AML-193 (cell line): ENCODE data around the gene WNT4.

Source experiments
- DNase-seq, 2 experiments: peaks; one replicate each; lab custom pipeline; 2025; lab: John Stamatoyannopoulos, UW

The WNT4 gene

GRCh38 chr1:22143065-22144033 lies at the start of gene WNT4:
Gene WNT4 (minus strand): TSS chr1:22143097. CDS start chr1:22142922, 175 bp downstream.
- DNase-seq: no peak

- DNase-seq: no peak
These were observed 47.8 kb upstream of the WNT4 start for GRCh38 chr1:22190731-22191130.

GRCh38 chr1:22190251-22190650 lies 47.4 kb upstream of the WNT4 start:
- no peak for DNase-seq

- no peak for DNase-seq
These were observed 46.7 kb upstream of the WNT4 start for GRCh38 chr1:22189619-22190018.

GRCh38 chr1:22188914-22189313 lies 46.0 kb upstream of the WNT4 start:
- DNase-seq: no peak

- no peak for DNase-seq
These were observed 45.5 kb upstream of the WNT4 start for GRCh38 chr1:22188436-22188835.

- no peak for DNase-seq
These were observed 43.4 kb upstream of the WNT4 start for GRCh38 chr1:22186311-22186710.

- DNase-seq: no peak
These were observed 42.2 kb upstream of the WNT4 start for GRCh38 chr1:22184892-22185612.

GRCh38 chr1:22184454-22184853 lies 41.6 kb upstream of the WNT4 start:
- DNase-seq: no peak

- DNase-seq: no peak
These were observed 39.8 kb upstream of the WNT4 start for GRCh38 chr1:22182715-22183114.

- DNase-seq: no peak
These were observed 36.4 kb upstream of the WNT4 start for GRCh38 chr1:22179197-22179803.

- DNase-seq: no peak
These were observed 34.6 kb upstream of the WNT4 start for GRCh38 chr1:22177354-22178003.

- DNase-seq: no peak
These were observed 33.4 kb upstream of the WNT4 start for GRCh38 chr1:22176258-22176657.

- no peak for DNase-seq
These were observed 31.7 kb upstream of the WNT4 start for GRCh38 chr1:22174446-22175220.

- DNase-seq: no peak
These were observed 29.2 kb upstream of the WNT4 start for GRCh38 chr1:22171951-22172715.

GRCh38 chr1:22169816-22170215 lies 26.9 kb upstream of the WNT4 start:
- DNase-seq: no peak

- DNase-seq: no peak
These were observed 25.6 kb upstream of the WNT4 start for GRCh38 chr1:22168412-22168973.

- DNase-seq: no peak
These were observed 23.5 kb upstream of the WNT4 start for GRCh38 chr1:22166439-22166838.

- no peak for DNase-seq
These were observed 22.2 kb upstream of the WNT4 start for GRCh38 chr1:22164841-22165808.
